Liver (tissue), 9 donors: Measurements from ENCODE around the gene PRPF31. TPM values are rescaled to one million over a fixed set of nuclear protein-coding genes. Genes with fewer than 3 reads are reported as not detected.

Source experiments
- DNase-seq: peaks from one replicate; pipeline ENCODE4 v3.0.0-alpha.2; 2017; ENCODE audit warnings: low spot score
- H3K27ac ChIP-seq, 2 donors: one replicate each; pipeline ENCODE4 v1.7.0; 2013; ENCODE audit warnings: inconsistent platforms in 2 of 2, low read length in 2 of 2, control low read depth in 1 of 2, low read depth in 1 of 2, mild to moderate bottlenecking in 1 of 2
- H3K27me3 ChIP-seq, 4 donors: one replicate each; pipeline versions ENCODE4 v1.6.1 to v1.7.0; 2013; ENCODE audit warnings: low read length in 3 of 4, inconsistent platforms in 1 of 4, mild to moderate bottlenecking in 1 of 4, moderate library complexity in 1 of 4; ENCODE audit not compliant: control insufficient read depth in 4 of 4, insufficient read depth in 4 of 4
- H3K36me3 ChIP-seq, 4 donors: one replicate each; pipeline versions ENCODE4 v1.6.1 to v1.7.0; 2013; ENCODE audit warnings: low read length in 3 of 4, mild to moderate bottlenecking in 3 of 4, low read depth in 1 of 4, moderate library complexity in 1 of 4; ENCODE audit not compliant: control insufficient read depth in 4 of 4, insufficient read depth in 3 of 4
- H3K4me1 ChIP-seq, 4 donors: one replicate each; pipeline versions ENCODE4 v1.6.1 to v1.7.0; 2013; ENCODE audit warnings: low read length in 3 of 4, mild to moderate bottlenecking in 3 of 4, moderate library complexity in 1 of 4; ENCODE audit not compliant: control insufficient read depth in 4 of 4, insufficient read depth in 4 of 4
- H3K4me3 ChIP-seq, 3 donors: one replicate each; pipeline versions ENCODE4 v1.6.1 to v1.7.0; 2013; ENCODE audit warnings: low read length in 3 of 3, control low read depth in 1 of 3, low read depth in 1 of 3, mild to moderate bottlenecking in 1 of 3
- H3K9ac ChIP-seq, 2 donors: one replicate each; pipeline ENCODE4 v1.7.0; 2013; ENCODE audit warnings: low read length in 2 of 2, mild to moderate bottlenecking in 2 of 2, moderate library complexity in 2 of 2, control low read depth in 1 of 2, low read depth in 1 of 2
- H3K9me3 ChIP-seq, 4 donors: one replicate each; pipeline versions ENCODE4 v1.6.1 to v1.7.0; 2013; ENCODE audit warnings: low read length in 3 of 4; ENCODE audit not compliant: control insufficient read depth in 4 of 4
- FOXA1 ChIP-seq: IDR thresholded peaks from 2 replicates; pipeline ENCODE4 v1.6.1; 2016; ENCODE audit warnings: antibody characterized with exemption
- FOXA2 ChIP-seq: IDR thresholded peaks from 2 replicates; pipeline ENCODE4 v1.6.1; 2016; ENCODE audit warnings: antibody characterized with exemption
- HNF4A ChIP-seq, 2 donors: conservative IDR thresholded peaks; 2 replicates each; pipeline ENCODE4 v1.6.1; 2016; ENCODE audit warnings: antibody characterized with exemption in 2 of 2, mild to moderate bottlenecking in 2 of 2
- HNF4G ChIP-seq: IDR thresholded peaks from 2 replicates; pipeline ENCODE4 v1.6.1; 2016; ENCODE audit warnings: antibody characterized with exemption
- JUND ChIP-seq, 2 donors: IDR thresholded peaks; 2 replicates each; pipeline ENCODE4 v1.6.1; 2016; ENCODE audit warnings: antibody characterized with exemption in 2 of 2
- NR2F2 ChIP-seq: IDR thresholded peaks from 2 replicates; pipeline ENCODE4 v1.6.1; 2016; ENCODE audit warnings: antibody characterized with exemption
- SP1 ChIP-seq: IDR thresholded peaks from 2 replicates; pipeline ENCODE4 v1.6.1; 2018; ENCODE audit warnings: antibody characterized with exemption, mild to moderate bottlenecking
- YY1 ChIP-seq: IDR thresholded peaks from 2 replicates; pipeline ENCODE4 v1.6.1; 2016; ENCODE audit warnings: antibody characterized with exemption, mild to moderate bottlenecking
- WGBS: extraction: QIAGEN DNeasy Blood & Tissue Kit; methylation state at CpG from one replicate; pipeline ENCODE4 v1.1.7; 2013; 5-methylcytosine and 5-hydroxymethylcytosine counted together
- polyA plus RNA-seq, 2 donors: library from polyadenylated mRNA; stranded (reverse) in 1 of 2; unstranded in 1 of 2; fragments of 200-250 nt in 1 of 2; fragments of >200 nt in 1 of 2; fragmentation: Nextera tagmentation in 1 of 2; extraction: Ambion mirVana in 1 of 2; gene quantifications; one replicate each; pipeline versions ENCODE4 v1.2.1 to v1.2.3, GENCODE V29; 2013 to 2015
- total RNA-seq, 2 donors: library from RNA; depleted of rRNA; stranded (reverse); fragments of >200 nt; gene quantifications; one replicate each; pipeline ENCODE4 v1.2.3, GENCODE V29; 2014
- TF ChIP-seq, protein P1 (sequence below): IDR thresholded peaks from 2 replicates; pipeline ENCODE4 v1.6.1; 2016; ENCODE audit warnings: antibody characterized with exemption
- TF ChIP-seq, protein P2 (sequence below): IDR thresholded peaks from 2 replicates; pipeline ENCODE4 v1.6.1; 2016; ENCODE audit warnings: antibody characterized with exemption
- TF ChIP-seq, protein P3 (sequence below): IDR thresholded peaks from 2 replicates; pipeline ENCODE4 v1.6.1; 2016; ENCODE audit warnings: antibody characterized with exemption, mild to moderate bottlenecking
- TF ChIP-seq, protein P4 (sequence below): fragments of 150-350 bp; IDR thresholded peaks from 2 replicates; pipeline ENCODE4 v1.5.1; 2017; ENCODE audit warnings: improper control_type of control experiment, low read depth, low read length; ENCODE audit not compliant: missing input control
- donor health status: healthy.
- donor health status: healthy.
- donor health status: healthy.
- donor health status: healthy.
- donor health status: healthy.

Gene PRPF31
- total and polyA plus RNA-seq, 4 donors: 23.8 to 33.0 (median 28.7) TPM

DNA sequence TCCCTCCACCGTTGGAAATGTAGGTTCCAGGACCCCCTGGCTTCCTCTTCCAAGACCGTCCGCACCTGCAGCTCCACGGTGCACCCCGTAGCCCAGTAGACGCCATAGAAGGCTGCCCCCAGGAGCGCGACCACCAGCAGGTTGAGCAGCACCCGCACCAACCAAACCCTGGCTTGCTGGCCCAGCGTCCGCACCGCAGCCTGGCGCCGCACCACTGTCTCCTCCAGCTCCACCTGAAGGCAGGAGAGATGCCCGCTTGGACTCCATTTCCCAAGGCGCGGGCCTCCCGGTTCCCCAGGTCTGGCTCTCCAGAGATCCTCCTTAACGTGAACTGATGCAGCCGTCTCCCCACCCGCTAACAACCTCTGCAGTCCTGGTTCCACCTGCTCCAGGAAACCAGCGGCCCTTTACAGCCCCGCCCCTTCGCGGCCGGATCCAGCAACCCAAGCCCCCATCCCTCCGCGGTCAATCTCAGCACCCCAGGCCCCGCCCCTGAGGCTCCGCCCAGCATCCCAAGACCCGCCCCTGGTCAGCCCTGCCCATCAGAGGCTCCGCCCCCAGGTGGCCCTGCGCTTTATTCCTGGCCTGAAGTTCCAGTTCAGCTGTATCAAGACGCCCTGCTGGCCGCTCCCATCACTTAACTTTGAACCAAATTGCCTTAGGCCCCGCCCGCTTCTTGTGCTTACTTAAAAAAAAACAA, 49.0 kb downstream of the PRPF31 start:
- DNase-seq: peak; percentile 61
- Histone ChIP-seq H3K4me1 (peaks cover 10 to 25% (median 18%) of the 10 kb centered on the region in 4 donors), H3K9ac (no peak overlapping the region), H3K27me3 (no peaks in the 10 kb centered on the region), H3K4me3 (no peak overlapping the region), H3K36me3 (no peaks in the 10 kb centered on the region), H3K9me3 (no peaks in the 10 kb centered on the region), H3K27ac (no peak overlapping the region)
- TF ChIP-seq, protein P1, sequence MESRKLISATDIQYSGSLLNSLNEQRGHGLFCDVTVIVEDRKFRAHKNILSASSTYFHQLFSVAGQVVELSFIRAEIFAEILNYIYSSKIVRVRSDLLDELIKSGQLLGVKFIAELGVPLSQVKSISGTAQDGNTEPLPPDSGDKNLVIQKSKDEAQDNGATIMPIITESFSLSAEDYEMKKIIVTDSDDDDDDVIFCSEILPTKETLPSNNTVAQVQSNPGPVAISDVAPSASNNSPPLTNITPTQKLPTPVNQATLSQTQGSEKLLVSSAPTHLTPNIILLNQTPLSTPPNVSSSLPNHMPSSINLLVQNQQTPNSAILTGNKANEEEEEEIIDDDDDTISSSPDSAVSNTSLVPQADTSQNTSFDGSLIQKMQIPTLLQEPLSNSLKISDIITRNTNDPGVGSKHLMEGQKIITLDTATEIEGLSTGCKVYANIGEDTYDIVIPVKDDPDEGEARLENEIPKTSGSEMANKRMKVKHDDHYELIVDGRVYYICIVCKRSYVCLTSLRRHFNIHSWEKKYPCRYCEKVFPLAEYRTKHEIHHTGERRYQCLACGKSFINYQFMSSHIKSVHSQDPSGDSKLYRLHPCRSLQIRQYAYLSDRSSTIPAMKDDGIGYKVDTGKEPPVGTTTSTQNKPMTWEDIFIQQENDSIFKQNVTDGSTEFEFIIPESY: no peak
- TF ChIP-seq NR2F2 (no peak), JUND (IDR thresholded peaks at IDR 0.05) (no peak), HNF4G (no peak), FOXA1 (no peak), HNF4A (conservative IDR thresholded peaks at IDR 0.05) (no peak), YY1 (no peak), FOXA2 (no peak), SP1 (no peak)
- TF ChIP-seq, protein P2, sequence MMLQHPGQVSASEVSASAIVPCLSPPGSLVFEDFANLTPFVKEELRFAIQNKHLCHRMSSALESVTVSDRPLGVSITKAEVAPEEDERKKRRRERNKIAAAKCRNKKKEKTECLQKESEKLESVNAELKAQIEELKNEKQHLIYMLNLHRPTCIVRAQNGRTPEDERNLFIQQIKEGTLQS: no peak
- TF ChIP-seq, protein P3, sequence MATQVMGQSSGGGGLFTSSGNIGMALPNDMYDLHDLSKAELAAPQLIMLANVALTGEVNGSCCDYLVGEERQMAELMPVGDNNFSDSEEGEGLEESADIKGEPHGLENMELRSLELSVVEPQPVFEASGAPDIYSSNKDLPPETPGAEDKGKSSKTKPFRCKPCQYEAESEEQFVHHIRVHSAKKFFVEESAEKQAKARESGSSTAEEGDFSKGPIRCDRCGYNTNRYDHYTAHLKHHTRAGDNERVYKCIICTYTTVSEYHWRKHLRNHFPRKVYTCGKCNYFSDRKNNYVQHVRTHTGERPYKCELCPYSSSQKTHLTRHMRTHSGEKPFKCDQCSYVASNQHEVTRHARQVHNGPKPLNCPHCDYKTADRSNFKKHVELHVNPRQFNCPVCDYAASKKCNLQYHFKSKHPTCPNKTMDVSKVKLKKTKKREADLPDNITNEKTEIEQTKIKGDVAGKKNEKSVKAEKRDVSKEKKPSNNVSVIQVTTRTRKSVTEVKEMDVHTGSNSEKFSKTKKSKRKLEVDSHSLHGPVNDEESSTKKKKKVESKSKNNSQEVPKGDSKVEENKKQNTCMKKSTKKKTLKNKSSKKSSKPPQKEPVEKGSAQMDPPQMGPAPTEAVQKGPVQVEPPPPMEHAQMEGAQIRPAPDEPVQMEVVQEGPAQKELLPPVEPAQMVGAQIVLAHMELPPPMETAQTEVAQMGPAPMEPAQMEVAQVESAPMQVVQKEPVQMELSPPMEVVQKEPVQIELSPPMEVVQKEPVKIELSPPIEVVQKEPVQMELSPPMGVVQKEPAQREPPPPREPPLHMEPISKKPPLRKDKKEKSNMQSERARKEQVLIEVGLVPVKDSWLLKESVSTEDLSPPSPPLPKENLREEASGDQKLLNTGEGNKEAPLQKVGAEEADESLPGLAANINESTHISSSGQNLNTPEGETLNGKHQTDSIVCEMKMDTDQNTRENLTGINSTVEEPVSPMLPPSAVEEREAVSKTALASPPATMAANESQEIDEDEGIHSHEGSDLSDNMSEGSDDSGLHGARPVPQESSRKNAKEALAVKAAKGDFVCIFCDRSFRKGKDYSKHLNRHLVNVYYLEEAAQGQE: no peak
- TF ChIP-seq, protein P4, sequence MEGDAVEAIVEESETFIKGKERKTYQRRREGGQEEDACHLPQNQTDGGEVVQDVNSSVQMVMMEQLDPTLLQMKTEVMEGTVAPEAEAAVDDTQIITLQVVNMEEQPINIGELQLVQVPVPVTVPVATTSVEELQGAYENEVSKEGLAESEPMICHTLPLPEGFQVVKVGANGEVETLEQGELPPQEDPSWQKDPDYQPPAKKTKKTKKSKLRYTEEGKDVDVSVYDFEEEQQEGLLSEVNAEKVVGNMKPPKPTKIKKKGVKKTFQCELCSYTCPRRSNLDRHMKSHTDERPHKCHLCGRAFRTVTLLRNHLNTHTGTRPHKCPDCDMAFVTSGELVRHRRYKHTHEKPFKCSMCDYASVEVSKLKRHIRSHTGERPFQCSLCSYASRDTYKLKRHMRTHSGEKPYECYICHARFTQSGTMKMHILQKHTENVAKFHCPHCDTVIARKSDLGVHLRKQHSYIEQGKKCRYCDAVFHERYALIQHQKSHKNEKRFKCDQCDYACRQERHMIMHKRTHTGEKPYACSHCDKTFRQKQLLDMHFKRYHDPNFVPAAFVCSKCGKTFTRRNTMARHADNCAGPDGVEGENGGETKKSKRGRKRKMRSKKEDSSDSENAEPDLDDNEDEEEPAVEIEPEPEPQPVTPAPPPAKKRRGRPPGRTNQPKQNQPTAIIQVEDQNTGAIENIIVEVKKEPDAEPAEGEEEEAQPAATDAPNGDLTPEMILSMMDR: no peak
- WGBS: 16% methylated on average over 37 of the region's 37 CpGs

DNA sequence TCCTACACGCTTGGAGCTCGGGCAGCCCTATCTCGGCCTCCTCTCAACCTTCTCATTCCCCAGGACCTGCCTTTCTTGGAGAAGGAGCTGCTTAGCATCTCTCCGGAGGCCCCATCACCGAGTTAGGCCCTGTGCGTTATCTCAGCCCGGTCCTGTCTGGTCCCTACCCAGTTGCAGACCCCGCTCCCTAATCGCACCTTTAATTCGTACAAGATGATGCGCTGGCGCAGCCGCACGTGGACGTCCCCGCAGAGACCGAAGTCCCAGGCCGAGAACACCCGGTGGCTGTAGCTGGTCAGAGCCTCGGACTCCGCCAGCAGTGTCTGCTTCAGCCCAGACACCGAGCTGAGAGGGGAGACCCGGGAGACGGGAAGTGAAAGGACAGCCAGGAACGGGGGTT, 49.7 kb downstream of the PRPF31 start:
- peaks cover 10 to 21% (median 16%) of the 10 kb centered on the region in 4 donors for H3K4me1 ChIP-seq
- no peak for DNase-seq

More for the DNA sequence above, 49.7 kb downstream of the PRPF31 start:
- Histone ChIP-seq H3K27me3 (no peaks in the 10 kb centered on the region), H3K27ac (no peak overlapping the region), H3K9ac (no peak overlapping the region), H3K4me3 (no peak overlapping the region), H3K9me3 (no peaks in the 10 kb centered on the region), H3K36me3 (no peaks in the 10 kb centered on the region)
- 92% methylated on average over 25 of the region's 25 CpGs for WGBS
- no peak for TF ChIP-seq SP1
